NCI-H2081 treated with DMSO at 0.1 percent for 48 hours (cell line): ENCODE data around the gene TCEAL6.
"Not testable (repeated sequence)": the region's sequence is repeated elsewhere in the genome, so short reads cannot be mapped to it uniquely, and the experiment has no call there.

Source experiments
- DNase-seq: peaks from one replicate; lab custom pipeline; 2025; lab: John Stamatoyannopoulos, UW

TCEAL6 gene

GRCh38 chrX:102142274-102142673 is at the start of gene TCEAL6:
TSS of gene TCEAL6 (minus strand) at chrX:102142481.
- not testable (repeated sequence) for DNase-seq

GRCh38 chrX:102185967-102186720 is 43.9 kb upstream of the TCEAL6 start:
- DNase-seq: no peak

- DNase-seq: no peak
Observed at GRCh38 chrX:102155806-102156179, 13.5 kb upstream of the TCEAL6 start, which contains the start of gene BEX5. TSS of gene BEX5 (minus strand) at chrX:102155977. CDS start at chrX:102154265, 1,712 bp downstream.

DNA sequence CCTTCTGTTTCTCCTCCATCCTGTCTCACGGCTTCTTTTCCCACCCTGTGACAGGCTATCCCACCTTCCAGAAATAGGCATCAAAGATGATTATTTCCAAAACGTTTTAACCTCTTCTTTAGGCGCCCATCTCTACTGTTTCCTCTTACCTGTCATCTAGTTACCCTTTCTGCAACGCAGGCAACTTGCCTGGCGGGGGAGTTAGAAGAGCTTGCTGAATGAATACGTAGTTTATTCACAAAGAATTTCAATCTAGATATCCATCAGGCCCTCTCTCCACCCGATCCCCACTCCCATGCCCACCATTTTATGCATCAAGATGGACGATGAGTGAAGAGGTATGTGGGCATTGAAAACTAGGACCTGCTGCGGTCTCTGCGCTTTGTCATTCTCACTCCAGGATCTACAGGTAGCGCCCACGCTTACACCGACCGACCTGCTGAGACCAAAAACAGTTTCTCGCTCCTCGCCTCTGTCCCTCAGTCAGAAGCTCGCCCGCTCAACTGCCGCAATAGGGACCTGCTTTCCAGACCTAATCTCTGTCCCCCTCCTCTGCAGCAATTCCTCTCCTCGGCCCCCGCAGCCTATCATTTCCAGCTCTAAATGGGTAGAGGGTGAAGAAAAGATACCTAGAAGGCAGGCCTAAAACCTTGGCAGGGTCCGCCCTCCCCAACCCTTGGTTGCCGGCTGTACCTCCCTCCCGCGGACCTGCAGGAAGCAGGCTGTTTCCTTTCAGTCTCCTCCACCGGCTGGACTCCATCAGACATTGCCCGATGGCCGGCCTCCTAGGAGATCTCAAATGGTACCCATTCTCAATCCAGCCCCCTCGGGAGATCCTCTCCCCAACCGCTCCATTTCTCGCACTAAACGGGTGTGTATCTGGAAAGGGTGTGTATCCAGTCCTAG is 12.9 kb upstream of the TCEAL6 start:
- no peak for DNase-seq

GRCh38 chrX:102154218-102154860 is 12.1 kb upstream of the TCEAL6 start:
- no peak for DNase-seq

GRCh38 chrX:102141631-102142030 is 650 bp downstream of the TCEAL6 start:
- DNase-seq: not testable (repeated sequence)

DNA sequence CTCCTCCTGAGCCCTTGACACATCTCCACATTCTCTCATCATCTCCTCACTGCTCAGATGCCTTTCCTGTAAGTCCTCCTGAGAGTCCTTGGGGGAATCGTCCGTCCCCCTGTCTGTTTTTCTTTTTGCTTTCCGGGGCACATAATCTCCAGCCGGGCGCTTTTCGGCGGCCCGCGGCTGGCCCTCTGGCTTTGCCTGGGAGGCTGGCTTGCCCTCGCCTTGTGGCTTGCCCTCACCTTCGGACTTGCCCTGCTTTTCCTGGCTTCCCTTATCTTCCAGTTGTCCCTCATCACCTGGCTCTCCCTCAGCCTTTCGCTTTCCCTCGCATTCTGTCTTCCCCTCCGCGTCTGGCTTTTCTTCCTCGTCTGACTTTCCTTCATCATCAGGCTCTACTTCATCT is 1.4 kb downstream of the TCEAL6 start:
- DNase-seq: not testable (repeated sequence)

GRCh38 chrX:102138064-102138463 is 4.2 kb downstream of the TCEAL6 start:
- no peak for DNase-seq

- no peak for DNase-seq
Observed at GRCh38 chrX:102129473-102129872, 12.8 kb downstream of the TCEAL6 start.

GRCh38 chrX:102126863-102127262 is 15.4 kb downstream of the TCEAL6 start:
- DNase-seq: no peak

DNA sequence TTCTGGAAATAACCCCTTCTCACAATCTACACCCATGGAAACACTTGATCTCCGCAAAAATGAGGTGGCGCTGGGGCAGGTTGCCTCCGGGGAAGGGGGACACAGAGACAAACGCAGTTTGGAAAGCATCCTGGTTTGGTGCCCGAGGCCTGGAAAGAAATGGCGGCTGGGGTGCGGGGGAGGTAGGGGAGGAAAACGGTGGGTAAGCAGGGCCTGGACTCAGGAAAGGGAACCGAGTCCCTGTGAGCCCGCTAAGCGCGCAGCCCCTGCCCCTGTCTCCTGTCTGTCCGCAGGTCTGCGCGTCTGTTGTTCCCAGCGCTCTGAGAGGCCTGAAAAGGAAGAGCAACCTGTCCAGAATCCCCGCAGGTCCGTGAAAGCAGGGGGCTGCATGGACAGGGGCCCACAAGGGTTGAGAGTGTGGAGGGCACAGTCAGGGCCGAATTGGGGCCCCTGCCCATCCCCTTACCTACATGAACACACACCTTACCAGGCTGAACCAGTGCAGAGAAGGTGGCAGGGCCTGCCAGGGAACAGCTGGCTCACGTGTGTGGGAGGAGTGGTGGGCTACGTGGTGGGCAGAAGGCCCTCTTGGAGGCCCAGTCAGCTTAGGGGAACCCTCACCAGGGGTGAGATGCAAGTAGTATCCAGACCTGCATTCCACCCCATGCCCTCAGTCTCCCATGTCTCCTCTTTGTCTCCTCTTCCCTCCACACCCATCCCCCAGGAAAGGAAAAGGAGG is 16.0 kb downstream of the TCEAL6 start:
- not testable (repeated sequence) for DNase-seq

GRCh38 chrX:102125436-102125835 is 16.8 kb downstream of the TCEAL6 start, which contains the start of gene TCEAL2:
TSS of gene TCEAL2 (plus strand) at chrX:102125679. CDS start at chrX:102126831, 1,152 bp downstream.
- not testable (repeated sequence) for DNase-seq

GRCh38 chrX:102125014-102125413 is 17.3 kb downstream of the TCEAL6 start:
- not testable (repeated sequence) for DNase-seq

- no peak for DNase-seq
Observed at GRCh38 chrX:102115748-102116147, 26.5 kb downstream of the TCEAL6 start.

DNA sequence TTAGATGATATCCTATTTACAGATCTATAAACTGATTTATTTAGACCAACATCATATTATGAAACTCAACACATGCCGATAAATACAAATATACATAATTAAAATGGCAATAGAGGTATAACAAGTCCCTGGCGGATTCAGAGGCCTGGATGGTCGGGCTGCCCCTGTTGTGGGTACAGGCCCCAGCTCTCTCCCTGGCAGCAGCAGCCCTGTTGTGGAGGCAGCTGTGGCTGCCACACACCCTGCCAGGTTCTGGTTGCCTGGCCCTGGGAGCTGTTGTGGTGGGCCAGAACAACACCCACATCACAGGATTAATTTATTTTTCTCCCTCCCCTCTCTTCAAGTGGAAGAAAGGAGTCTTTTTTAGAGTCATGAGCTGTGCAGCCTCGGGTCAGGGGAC is 28.9 kb downstream of the TCEAL6 start:
- DNase-seq: no peak
